ENCODE data around the gene SYK.

GRCh38 chr9:90925581-90926257, 124.1 kb downstream of the SYK start:
- TF ChIP-seq SIN3A (IDR thresholded peaks at IDR 0.05; ENCODE audit: borderline replicate concordance, low read depth, low read length) (no peak), EZH2phosphoT487 (IDR thresholded peaks at IDR 0.05; ENCODE audit: borderline replicate concordance, low read depth) (no peak), CTCF (IDR thresholded peaks at IDR 0.05) (no peak), GABPA (IDR thresholded peaks at IDR 0.05; ENCODE audit: low read depth) (no peak), JUND (IDR thresholded peaks at IDR 0.05) (no peak), POLR2AphosphoS5 (IDR thresholded peaks at IDR 0.05; ENCODE audit: low read depth, low read length) (no peak), TAF1 (IDR thresholded peaks at IDR 0.05; ENCODE audit: borderline replicate concordance, low read depth, low read length) (no peak), RAD21 (IDR thresholded peaks at IDR 0.05; ENCODE audit: low read length) (no peak), MXI1 (IDR thresholded peaks at IDR 0.05; ENCODE audit: low read depth, low read length) (no peak), NFIC (IDR thresholded peaks at IDR 0.05; ENCODE audit: borderline replicate concordance) (no peak), FOXM1 (IDR thresholded peaks at IDR 0.05; ENCODE audit: low read depth) (no peak), SMC3 (IDR thresholded peaks at IDR 0.05; ENCODE audit: low read depth, low read length) (no peak), FOXJ3 (CRISPR knock-in tag; IDR thresholded peaks at IDR 0.05) (no peak), REST (IDR thresholded peaks at IDR 0.05; ENCODE audit: low read depth, low read length) (no peak)
